K562 (cell line): ENCODE measurements around the gene ERBB3. TPM values are rescaled to one million over a fixed set of nuclear protein-coding genes. Genes with fewer than 3 reads are reported as not detected.
A peak's percentile ranks its signal among the peaks of the same experiment; 100 is the strongest.

Experiments used
- BHLHE40 ChIP-seq: IDR thresholded peaks from 2 replicates; pipeline ENCODE4 v1.6.1; 2011; ENCODE audit warnings: low read length, improper control_type of control experiment
- CBFB ChIP-seq: sonication (generic); formaldehyde crosslinking; IDR thresholded peaks from 2 replicates; pipeline ENCODE4 v1.4.0; 2020; ENCODE audit warnings: mild to moderate bottlenecking, missing genetic modification reagents
- CBX1 ChIP-seq: sonication (generic); IDR thresholded peaks from 2 replicates; pipeline ENCODE4 v1.6.1; 2016; ENCODE audit warnings: antibody characterized with exemption, low read depth, mild to moderate bottlenecking
- COPS2 ChIP-seq: fragments of 450-650 bp; conservative IDR thresholded peaks from 2 replicates; pipeline ENCODE4 v1.6.1; 2016; ENCODE audit warnings: mild to moderate bottlenecking, moderate library complexity
- FOXO4 ChIP-seq: fragments of 450-650 bp; formaldehyde crosslinking; IDR thresholded peaks from 2 replicates; pipeline ENCODE4 v1.4.0; 2020; ENCODE audit warnings: mild to moderate bottlenecking, moderate library complexity
- HDAC2 ChIP-seq: fragments of 450-650 bp; IDR thresholded peaks from 2 replicates; pipeline ENCODE4 v1.6.1; 2016; ENCODE audit warnings: mild to moderate bottlenecking
- MEF2D ChIP-seq: conservative IDR thresholded peaks from 2 replicates; pipeline ENCODE4 v1.6.1; 2016; ENCODE audit warnings: low read depth, missing genetic modification characterization, missing compliant biosample characterization
- MIER1 ChIP-seq: fragments of 450-650 bp; IDR thresholded peaks from 2 replicates; pipeline ENCODE4 v1.6.1; 2016; ENCODE audit warnings: antibody characterized with exemption, mild to moderate bottlenecking, low read depth
- NCOA2 ChIP-seq, 2 experiments: fragments of 450-650 bp; IDR thresholded peaks; 2 replicates each; pipeline ENCODE4 v1.6.1; 2018; ENCODE audit warnings: mild to moderate bottlenecking in 2 of 2, moderate library complexity in 1 of 2; ENCODE audit not compliant: partially characterized antibody in 2 of 2
- NFXL1 ChIP-seq: fragments of 450-650 bp; formaldehyde crosslinking; IDR thresholded peaks from 2 replicates; pipeline ENCODE4 v1.4.0; 2021; ENCODE audit warnings: mild to moderate bottlenecking
- NR3C1 ChIP-seq: sonication (generic); formaldehyde crosslinking; IDR thresholded peaks from 2 replicates; pipeline ENCODE4 v1.8.1; 2022; ENCODE audit warnings: missing genetic modification reagents
- POLR2G ChIP-seq: fragments of 200-400 bp; formaldehyde crosslinking; IDR thresholded peaks from 2 replicates; pipeline ENCODE4 v1.6.1; 2017; ENCODE audit warnings: low read depth, mild to moderate bottlenecking, antibody characterized with exemption, low read length, moderate library complexity
- RNF2 ChIP-seq: sonication (generic); IDR thresholded peaks from 2 replicates; pipeline ENCODE4 v1.6.1; 2016
- SAFB2 ChIP-seq: fragments of 200-400 bp; formaldehyde crosslinking; IDR thresholded peaks from 2 replicates; pipeline ENCODE4 v1.6.1; 2018; ENCODE audit warnings: borderline replicate concordance, low read length, low read depth, moderate library complexity; ENCODE audit not compliant: severe bottlenecking
- SOX6 ChIP-seq: fragments of 450-650 bp; IDR thresholded peaks from 2 replicates; pipeline ENCODE4 v1.6.1; 2014; ENCODE audit warnings: mild to moderate bottlenecking
- TBL1XR1 ChIP-seq, 2 experiments: IDR thresholded peaks; 2 replicates each; pipeline ENCODE4 v1.6.1; 2012; ENCODE audit warnings: improper control_type of control experiment in 2 of 2, low read length in 2 of 2, mild to moderate bottlenecking in 1 of 2
- TCF7 ChIP-seq: sonication (generic); IDR thresholded peaks from 2 replicates; pipeline ENCODE4 v1.6.1; 2016; ENCODE audit warnings: antibody characterized with exemption, borderline replicate concordance
- U2AF1 ChIP-seq: fragments of 200-400 bp; formaldehyde crosslinking; optimal IDR thresholded peaks from 2 replicates; pipeline ENCODE3; 2017; ENCODE audit warnings: mild to moderate bottlenecking, low read depth, low read length, moderate library complexity
- ZBTB7A ChIP-seq: IDR thresholded peaks from 2 replicates; pipeline ENCODE4 v1.6.1; 2011; ENCODE audit warnings: low read depth, mild to moderate bottlenecking, low read length, moderate library complexity, borderline replicate concordance; ENCODE audit not compliant: control insufficient read depth
- ZC3H8 ChIP-seq: fragments of 450-650 bp; IDR thresholded peaks from 2 replicates; pipeline ENCODE4 v1.6.1; 2017
- ZMIZ1 ChIP-seq, 2 experiments: fragments of 150-350 bp in 1 of 2; IDR thresholded peaks; 2 replicates each; pipeline ENCODE4 v1.6.1; 2012 to 2016; ENCODE audit warnings: low read depth in 2 of 2, low read length in 2 of 2, mild to moderate bottlenecking in 1 of 2, moderate library complexity in 1 of 2
- ZNF398 ChIP-seq: fragments of 250-450 bp; sonication (Bioruptor Pico); IDR thresholded peaks from 2 replicates; pipeline ENCODE4 v1.8.0; 2021; ENCODE audit warnings: moderate library complexity, mild to moderate bottlenecking, inconsistent platforms
- ZNF584 ChIP-seq: fragments of 200-800 bp; sonication (Bioruptor generic); IDR thresholded peaks from 2 replicates; pipeline ENCODE4 v1.6.1; 2016; ENCODE audit warnings: low read depth, mild to moderate bottlenecking, missing genetic modification characterization, missing compliant biosample characterization
- ZNF778 ChIP-seq: fragments of 450-650 bp; formaldehyde crosslinking; IDR thresholded peaks from 2 replicates; pipeline ENCODE4 v1.4.0; 2020; ENCODE audit warnings: mild to moderate bottlenecking, moderate library complexity
- ZNF785 ChIP-seq: fragments of 250-450 bp; sonication (Bioruptor Pico); IDR thresholded peaks from 2 replicates; pipeline ENCODE4 v1.4.0; 2020; ENCODE audit warnings: mild to moderate bottlenecking
- polyA plus RNA-seq, 8 experiments: library from polyadenylated mRNA; depleted of rRNA in 4 of 8; stranded (reverse) in 5 of 8; unstranded in 3 of 8; fragments of >200 nt; fragmentation: Nextera tagmentation in 2 of 8; fragmentation: Illumina TruSeq in 1 of 8; extraction: Ambion mirVana in 2 of 8; extraction: Trizol in 1 of 8; gene quantifications; 2 replicates each; pipeline versions ENCODE4 v1.2.1 to v1.2.3, GENCODE V29; 2011 to 2014; ENCODE audit warnings: inconsistent platforms in 1 of 8, missing spikeins in 1 of 8
- total RNA-seq, 7 experiments: library from RNA; depleted of rRNA in 6 of 7; stranded (reverse); fragments of >200 nt in 6 of 7; fragmentation: Illumina TruSeq in 2 of 7; extraction: Trizol in 2 of 7; gene quantifications; 2 replicates each; pipeline versions ENCODE4 v1.2.1 to v1.2.3, GENCODE V29; 2011 to 2021; ENCODE audit warnings: low replicate concordance in 1 of 7

Gene ERBB3
- total and polyA plus RNA-seq, 9 of the 15 experiments (the other 6 are each of a cell fraction or from before 2014, with no cell fraction given): 1.5 to 5.4 (median 3.8) TPM

GRCh38 chr12:56126732-56127239 lies 46.8 kb downstream of the ERBB3 start (continued):
- TF ChIP-seq ZNF785 (CRISPR knock-in tag) (no peak), ZMIZ1 (IDR thresholded peaks at IDR 0.05; ENCODE audit: low read depth in 2 of 2, low read length in 2 of 2) (peak in 1 of 2 experiments; percentile 82; a peak in 1 of 4 replicates), CBFB (CRISPR knock-in tag) (no peak), TBL1XR1 (IDR thresholded peaks at IDR 0.05; ENCODE audit: low read length in 2 of 2) (peak in 1 of 2 experiments; percentile 94; a peak in 2 of 4 replicates), MEF2D (no peak), NFXL1 (CRISPR knock-in tag) (no peak), ZBTB7A (no peak), FOXO4 (CRISPR knock-in tag) (no peak), POLR2G (peak; percentile 49; the same call in 1 of the 2 replicates), ZNF584 (no peak), HDAC2 (no peak), TCF7 (no peak), COPS2 (no peak), MIER1 (no peak), RNF2 (peak; percentile 89), SAFB2 (no peak), SOX6 (peak; percentile 90), ZNF398 (CRISPR knock-in tag) (no peak), U2AF1 (no peak), NR3C1 (CRISPR knock-in tag) (no peak), CBX1 (no peak), ZC3H8 (no peak), NCOA2 (IDR thresholded peaks at IDR 0.05; ENCODE audit: partially characterized antibody in 2 of 2) (no peak), BHLHE40 (no peak), ZNF778 (CRISPR knock-in tag) (no peak)
